HUES6 (cell line): ENCODE results near the gene MAML1.
"Not testable (repeated sequence)": the region's sequence is repeated elsewhere in the genome, so short reads cannot be mapped to it uniquely, and the experiment has no call there.

Source experiments
- H3K27ac ChIP-seq: 2 replicates; pipeline ENCODE4 v1.7.0; 2013; ENCODE audit warnings: low read depth, mild to moderate bottlenecking, low read length, inconsistent platforms
- H3K27me3 ChIP-seq: 2 replicates; pipeline ENCODE4 v1.6.1; 2013; ENCODE audit warnings: low read length; ENCODE audit not compliant: control insufficient read depth, insufficient read depth
- H3K36me3 ChIP-seq: 2 replicates; pipeline ENCODE4 v1.6.1; 2013; ENCODE audit warnings: low read length; ENCODE audit not compliant: control insufficient read depth, insufficient read depth
- H3K4me1 ChIP-seq: 2 replicates; pipeline ENCODE4 v1.6.1; 2013; ENCODE audit warnings: low read length; ENCODE audit not compliant: control insufficient read depth, insufficient read depth
- H3K4me3 ChIP-seq: 2 replicates; pipeline ENCODE4 v1.5.1; 2013; ENCODE audit warnings: low read depth, low read length
- H3K9ac ChIP-seq: one replicate; pipeline ENCODE4 v1.6.1; 2013; ENCODE audit warnings: mild to moderate bottlenecking, low read length
- H3K9me3 ChIP-seq: 2 replicates; pipeline ENCODE4 v1.6.1; 2013; ENCODE audit warnings: low read depth, low read length; ENCODE audit not compliant: control insufficient read depth, insufficient read depth

Gene MAML1

GRCh38 chr5:179734536-179735164 is 2.0 kb downstream of the MAML1 start:
- Histone ChIP-seq H3K27ac (no peak overlapping the region), H3K9ac (no peak overlapping the region), H3K27me3 (no peaks in the 10 kb centered on the region), H3K4me3 (peak overlapping the region; percentile 86), H3K4me1 (peaks cover 6% of the 10 kb centered on the region; the same call in 1 of the 2 replicates), H3K36me3 (peaks cover 38% of the 10 kb centered on the region), H3K9me3 (no peaks in the 10 kb centered on the region)

DNA sequence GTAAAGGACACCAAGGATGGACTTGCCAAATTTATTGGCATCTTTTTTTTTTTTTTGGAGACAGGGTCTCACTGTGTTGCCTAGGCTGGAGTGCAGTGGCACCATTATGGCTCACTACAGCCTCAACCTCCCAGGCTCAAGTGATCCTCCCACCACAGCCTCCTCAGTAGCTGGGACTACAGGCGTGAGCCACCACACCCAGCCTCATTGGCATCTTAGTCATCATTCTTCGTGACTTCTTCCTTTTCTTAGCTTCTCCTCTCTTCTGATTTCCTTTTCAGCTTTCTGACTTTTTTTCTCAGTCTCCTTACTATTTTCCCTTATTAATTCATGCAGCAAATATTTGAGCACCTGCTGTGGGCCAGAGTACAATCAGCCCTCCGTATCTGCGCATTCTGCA is 6.1 kb downstream of the MAML1 start:
- H3K27me3 ChIP-seq, result no peaks in the 10 kb centered on the region
- H3K9ac ChIP-seq, result no peak overlapping the region
- H3K4me1 ChIP-seq, result no peaks in the 10 kb centered on the region
- no peak overlapping the region for H3K27ac ChIP-seq
- peaks cover 33% of the 10 kb centered on the region for H3K36me3 ChIP-seq
- H3K9me3 ChIP-seq, result no peaks in the 10 kb centered on the region
- H3K4me3 ChIP-seq, result no peak overlapping the region

GRCh38 chr5:179744106-179744505 is 11.5 kb downstream of the MAML1 start:
- H3K27me3 ChIP-seq, H3K27ac ChIP-seq, H3K9me3 ChIP-seq, H3K4me3 ChIP-seq, H3K9ac ChIP-seq, H3K4me1 ChIP-seq: not testable (repeated sequence)
- peaks cover 13% of the 10 kb centered on the region for H3K36me3 ChIP-seq

- H3K4me1 ChIP-seq, result no peaks in the 10 kb centered on the region
- no peak overlapping the region for H3K4me3 ChIP-seq
- H3K27me3 ChIP-seq, result no peaks in the 10 kb centered on the region
- peaks cover 5% of the 10 kb centered on the region; the same call in 1 of the 2 replicates for H3K36me3 ChIP-seq
- H3K9ac ChIP-seq, result no peak overlapping the region
- no peaks in the 10 kb centered on the region for H3K9me3 ChIP-seq
- no peak overlapping the region for H3K27ac ChIP-seq
Observed at GRCh38 chr5:179746872-179747271, 14.2 kb downstream of the MAML1 start.

GRCh38 chr5:179747811-179748210 is 15.2 kb downstream of the MAML1 start:
- Histone ChIP-seq H3K27me3 (no peaks in the 10 kb centered on the region), H3K4me1 (no peaks in the 10 kb centered on the region), H3K36me3 (peaks cover 5% of the 10 kb centered on the region; the same call in 1 of the 2 replicates), H3K27ac (no peak overlapping the region), H3K9me3 (no peaks in the 10 kb centered on the region), H3K4me3 (no peak overlapping the region), H3K9ac (no peak overlapping the region)

DNA sequence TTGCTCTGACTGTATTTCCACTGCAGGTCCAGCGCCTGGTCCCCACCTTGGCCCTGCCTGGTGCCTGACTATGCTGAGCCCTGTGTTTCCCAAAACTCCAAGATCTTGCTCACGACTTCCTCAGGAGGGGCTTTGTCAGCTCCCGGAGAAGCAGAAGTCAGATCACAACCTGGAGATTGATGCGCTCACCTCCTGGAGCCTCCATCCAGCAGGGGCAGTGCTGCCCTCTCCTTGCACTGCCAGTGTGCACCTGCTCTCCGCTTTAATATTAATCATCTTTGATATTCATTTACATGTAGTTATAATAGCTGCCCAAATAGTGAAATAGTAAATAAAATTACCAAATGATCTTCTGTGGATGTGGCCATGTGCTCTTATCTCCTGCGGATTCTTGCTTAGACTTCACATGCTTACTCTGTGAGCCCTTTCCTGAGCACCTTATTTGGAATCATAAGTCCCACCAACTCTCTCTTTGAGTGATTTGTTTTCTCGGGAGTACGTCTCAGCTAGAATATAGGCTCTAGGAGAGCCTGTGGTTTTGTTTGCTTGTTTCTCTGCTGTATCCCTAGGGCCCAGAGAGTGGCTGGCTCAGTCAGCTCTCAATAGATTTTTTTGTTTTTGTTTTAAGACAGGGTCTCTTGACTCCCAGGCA is 17.4 kb downstream of the MAML1 start:
- H3K27ac ChIP-seq, result no peak overlapping the region
- H3K27me3 ChIP-seq, result no peaks in the 10 kb centered on the region
- H3K9ac ChIP-seq, result no peak overlapping the region
- peaks cover 10% of the 10 kb centered on the region for H3K4me1 ChIP-seq
- no peak overlapping the region for H3K4me3 ChIP-seq
- H3K9me3 ChIP-seq, result no peaks in the 10 kb centered on the region
- peaks cover 5% of the 10 kb centered on the region; the same call in 1 of the 2 replicates for H3K36me3 ChIP-seq

DNA sequence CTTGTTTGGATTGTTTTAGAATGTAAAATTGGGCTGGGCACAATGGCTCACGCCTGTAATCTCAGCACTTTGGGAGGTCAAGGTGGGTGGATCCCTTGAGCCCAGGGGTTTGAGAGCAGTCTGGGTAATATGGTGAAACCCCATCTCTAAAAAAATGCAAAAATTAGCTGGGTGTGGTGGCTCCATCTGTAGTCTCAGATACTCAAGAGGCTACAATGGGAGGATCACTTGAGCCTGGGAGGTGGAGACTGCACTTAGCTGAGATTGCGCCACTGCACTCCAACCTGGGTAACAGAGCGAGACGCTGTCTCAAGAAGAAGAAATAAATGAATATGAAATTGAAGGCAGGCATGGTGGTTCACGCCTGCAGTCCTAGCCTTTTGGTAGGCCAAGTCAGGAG is 21.3 kb downstream of the MAML1 start:
- Histone ChIP-seq H3K27me3 (no peaks in the 10 kb centered on the region), H3K36me3 (peaks cover 5% of the 10 kb centered on the region; the same call in 1 of the 2 replicates), H3K27ac (no peak overlapping the region)

DNA sequence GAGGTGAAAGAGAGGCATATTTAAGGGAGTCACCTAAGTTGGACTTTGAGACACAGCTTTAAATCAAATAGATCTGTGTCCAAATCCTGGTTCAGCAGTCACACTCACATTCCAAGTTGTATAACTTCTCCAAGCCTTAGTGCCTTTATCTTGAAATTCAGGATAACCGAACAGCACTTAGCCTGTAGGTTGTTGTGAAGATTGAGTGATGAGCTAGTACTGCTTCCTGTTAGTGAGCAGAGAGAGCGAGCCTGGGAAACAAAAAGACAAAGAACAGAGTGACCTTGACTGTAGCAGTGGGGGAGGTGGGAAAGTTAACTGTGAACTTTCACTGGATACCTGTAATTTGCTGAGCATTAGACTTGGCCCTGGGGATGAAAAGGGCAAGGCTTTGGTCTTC is 22.4 kb downstream of the MAML1 start:
- H3K4me3 ChIP-seq, result no peak overlapping the region
- no peaks in the 10 kb centered on the region for H3K27me3 ChIP-seq
- peaks cover 5% of the 10 kb centered on the region; the same call in 1 of the 2 replicates for H3K36me3 ChIP-seq
- H3K27ac ChIP-seq, result no peak overlapping the region
- H3K4me1 ChIP-seq, result peaks cover 16% of the 10 kb centered on the region
- no peak overlapping the region for H3K9ac ChIP-seq
- no peaks in the 10 kb centered on the region for H3K9me3 ChIP-seq

More for the DNA sequence above, 21.3 kb downstream of the MAML1 start:
- H3K9me3 ChIP-seq, result no peaks in the 10 kb centered on the region
- H3K4me1 ChIP-seq, result peaks cover 14% of the 10 kb centered on the region
- no peak overlapping the region for H3K4me3 ChIP-seq
- H3K9ac ChIP-seq, result no peak overlapping the region

DNA sequence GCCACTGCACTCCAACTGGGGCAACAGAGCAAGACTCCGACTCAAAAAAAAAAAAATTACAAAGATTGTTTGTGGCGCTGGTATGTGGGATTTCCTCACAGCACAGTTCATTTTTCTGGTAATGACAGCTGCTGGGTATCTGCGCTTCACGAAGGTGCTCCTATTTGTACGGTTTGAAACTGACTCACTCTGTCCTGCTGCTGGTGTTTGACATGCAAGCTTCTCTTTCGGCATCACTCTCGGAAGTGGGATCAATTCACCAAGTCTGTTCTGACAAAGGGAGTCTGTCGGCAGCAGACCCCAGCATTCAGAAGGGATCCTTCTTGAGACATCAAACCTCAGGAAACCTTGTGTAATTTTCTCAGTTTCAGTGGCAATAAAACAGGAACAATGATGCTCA is 26.3 kb downstream of the MAML1 start:
- Histone ChIP-seq H3K36me3 (no peaks in the 10 kb centered on the region), H3K9ac (no peak overlapping the region), H3K4me1 (peaks cover 42% of the 10 kb centered on the region), H3K9me3 (no peaks in the 10 kb centered on the region), H3K27me3 (no peaks in the 10 kb centered on the region), H3K27ac (no peak overlapping the region), H3K4me3 (no peak overlapping the region)

- H3K9me3 ChIP-seq, result no peaks in the 10 kb centered on the region
- H3K27ac ChIP-seq, result no peak overlapping the region
- no peak overlapping the region for H3K4me3 ChIP-seq
- H3K27me3 ChIP-seq, result no peaks in the 10 kb centered on the region
- H3K36me3 ChIP-seq, result no peaks in the 10 kb centered on the region
- peaks cover 34% of the 10 kb centered on the region for H3K4me1 ChIP-seq
- no peak overlapping the region for H3K9ac ChIP-seq
Observed at GRCh38 chr5:179759581-179760551, 27.2 kb downstream of the MAML1 start.
